ENCODE measurements around the gene CDC25B.

CDC25B gene

GRCh38 chr20:3804254-3804751, 8.2 kb downstream of the CDC25B start:
- DNase-seq (ENCODE audit: low read depth) = no peak

- DNase-seq (ENCODE audit: low read depth) = no peak
Observed at GRCh38 chr20:3804781-3805180, 8.7 kb downstream of the CDC25B start.

- no peak for DNase-seq (ENCODE audit: low read depth)
Observed at GRCh38 chr20:3808544-3808943, 12.4 kb downstream of the CDC25B start.

GRCh38 chr20:3811467-3812258, 15.6 kb downstream of the CDC25B start:
- peak; percentile 94 for DNase-seq (ENCODE audit: low read depth)

- DNase-seq (ENCODE audit: low read depth) = no peak
Observed at GRCh38 chr20:3812259-3812681, 16.2 kb downstream of the CDC25B start.

GRCh38 chr20:3812975-3813847, 17.1 kb downstream of the CDC25B start:
- DNase-seq (ENCODE audit: low read depth) = no peak

GRCh38 chr20:3813848-3814581, 17.9 kb downstream of the CDC25B start:
- no peak for DNase-seq (ENCODE audit: low read depth)

- no peak for DNase-seq (ENCODE audit: low read depth)
Observed at GRCh38 chr20:3814928-3815495, 18.9 kb downstream of the CDC25B start.

- DNase-seq (ENCODE audit: low read depth) = no peak
Observed at GRCh38 chr20:3815703-3816315, 19.7 kb downstream of the CDC25B start.

GRCh38 chr20:3818155-3819151, 22.3 kb downstream of the CDC25B start:
- DNase-seq (ENCODE audit: low read depth) = no peak

- DNase-seq (ENCODE audit: low read depth) = no peak
Observed at GRCh38 chr20:3819411-3820047, 23.4 kb downstream of the CDC25B start.

GRCh38 chr20:3820048-3820900, 24.2 kb downstream of the CDC25B start, which contains the start of gene AP5S1:
AP5S1 (plus strand) TSS chr20:3820547; CDS start chr20:3822118, 1,571 bp downstream.
- peak; percentile 83 for DNase-seq (ENCODE audit: low read depth)

- no peak for DNase-seq (ENCODE audit: low read depth)
Observed at GRCh38 chr20:3820901-3821727, 25.0 kb downstream of the CDC25B start.

- DNase-seq (ENCODE audit: low read depth) = no peak
Observed at GRCh38 chr20:3821996-3822395, 25.9 kb downstream of the CDC25B start.

- no peak for DNase-seq (ENCODE audit: low read depth)
Observed at GRCh38 chr20:3823881-3824280, 27.8 kb downstream of the CDC25B start.

- no peak for DNase-seq (ENCODE audit: low read depth)
Observed at GRCh38 chr20:3825526-3825925, 29.4 kb downstream of the CDC25B start.

- DNase-seq (ENCODE audit: low read depth) = no peak
Observed at GRCh38 chr20:3826420-3826819, 30.3 kb downstream of the CDC25B start.

- DNase-seq (ENCODE audit: low read depth) = no peak
Observed at GRCh38 chr20:3828798-3829197, 32.7 kb downstream of the CDC25B start.
